ENCODE data around the gene RASAL3. TPM values are rescaled to one million over a fixed set of nuclear protein-coding genes. Genes with fewer than 3 reads are reported as not detected.

RASAL3 gene
- total RNA-seq, 1 experiment from 2014 or later: 0.10 TPM

DNA sequence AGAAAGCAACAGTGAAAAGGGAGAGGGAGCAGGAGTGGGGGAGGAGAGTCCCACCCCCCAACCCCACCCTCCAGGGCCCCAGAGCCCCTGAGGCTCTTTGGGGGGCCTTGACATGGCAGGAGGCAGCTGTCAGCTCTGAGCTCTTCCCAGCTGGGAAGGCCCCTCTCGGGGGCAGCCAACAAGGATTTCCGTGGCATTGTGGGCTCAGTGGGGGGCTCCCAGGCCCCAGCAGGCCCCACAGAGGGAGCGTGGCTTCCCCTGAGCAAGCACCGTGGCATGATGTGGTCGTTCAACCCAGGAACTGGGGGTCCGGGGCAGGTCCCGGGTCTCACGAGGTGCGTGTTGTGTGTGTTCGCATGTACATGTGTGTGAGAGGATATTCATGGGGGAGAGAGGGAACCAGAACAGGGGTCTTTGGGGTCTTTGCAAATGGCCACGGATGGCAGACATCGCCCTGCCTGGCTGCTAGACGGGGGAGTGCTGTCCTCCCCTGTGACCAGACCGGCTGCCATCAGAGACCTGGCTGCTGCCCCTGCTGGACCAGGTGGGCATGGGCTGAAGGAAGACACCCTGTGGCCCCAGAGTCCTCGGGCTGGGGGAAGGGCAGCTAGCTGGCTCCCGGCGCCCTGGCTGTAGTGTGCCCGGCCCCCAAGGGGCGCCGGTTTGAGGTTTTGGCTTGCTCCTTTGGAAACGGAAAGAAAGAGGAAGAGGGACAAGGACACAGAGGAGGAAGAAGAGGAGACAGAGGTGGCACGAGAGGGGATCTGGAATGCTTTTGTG is 41.9 kb downstream of the RASAL3 start:
- Histone ChIP-seq H3K4me3 (ENCODE audit: low read depth in 2 of 2, low read length in 2 of 2) (no peak overlapping the region), H3K36me3 (ENCODE audit: control insufficient read depth, insufficient read depth, low read length) (peaks cover 12% of the 10 kb centered on the region; the same call in 1 of the 2 replicates), H3K4me1 (ENCODE audit: control insufficient read depth, insufficient read depth, low read length) (peaks cover 5% of the 10 kb centered on the region), H3K9me3 (ENCODE audit: control insufficient read depth, insufficient read depth, low read depth, low read length) (no peaks in the 10 kb centered on the region), H3K27ac (ENCODE audit: low read length) (no peak overlapping the region), H3K27me3 (ENCODE audit: control insufficient read depth, insufficient read depth, low read length) (no peaks in the 10 kb centered on the region)
- no peak for TF ChIP-seq SIN3A (IDR thresholded peaks at IDR 0.05; ENCODE audit: borderline replicate concordance, insufficient read depth, low read depth, low read length)
- TF ChIP-seq, protein P1, sequence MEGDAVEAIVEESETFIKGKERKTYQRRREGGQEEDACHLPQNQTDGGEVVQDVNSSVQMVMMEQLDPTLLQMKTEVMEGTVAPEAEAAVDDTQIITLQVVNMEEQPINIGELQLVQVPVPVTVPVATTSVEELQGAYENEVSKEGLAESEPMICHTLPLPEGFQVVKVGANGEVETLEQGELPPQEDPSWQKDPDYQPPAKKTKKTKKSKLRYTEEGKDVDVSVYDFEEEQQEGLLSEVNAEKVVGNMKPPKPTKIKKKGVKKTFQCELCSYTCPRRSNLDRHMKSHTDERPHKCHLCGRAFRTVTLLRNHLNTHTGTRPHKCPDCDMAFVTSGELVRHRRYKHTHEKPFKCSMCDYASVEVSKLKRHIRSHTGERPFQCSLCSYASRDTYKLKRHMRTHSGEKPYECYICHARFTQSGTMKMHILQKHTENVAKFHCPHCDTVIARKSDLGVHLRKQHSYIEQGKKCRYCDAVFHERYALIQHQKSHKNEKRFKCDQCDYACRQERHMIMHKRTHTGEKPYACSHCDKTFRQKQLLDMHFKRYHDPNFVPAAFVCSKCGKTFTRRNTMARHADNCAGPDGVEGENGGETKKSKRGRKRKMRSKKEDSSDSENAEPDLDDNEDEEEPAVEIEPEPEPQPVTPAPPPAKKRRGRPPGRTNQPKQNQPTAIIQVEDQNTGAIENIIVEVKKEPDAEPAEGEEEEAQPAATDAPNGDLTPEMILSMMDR (IDR thresholded peaks at IDR 0.05): no peak
- no peak for TF ChIP-seq POLR2AphosphoS5 (IDR thresholded peaks at IDR 0.05; ENCODE audit: low read depth, low read length)
- TF ChIP-seq, protein P2, sequence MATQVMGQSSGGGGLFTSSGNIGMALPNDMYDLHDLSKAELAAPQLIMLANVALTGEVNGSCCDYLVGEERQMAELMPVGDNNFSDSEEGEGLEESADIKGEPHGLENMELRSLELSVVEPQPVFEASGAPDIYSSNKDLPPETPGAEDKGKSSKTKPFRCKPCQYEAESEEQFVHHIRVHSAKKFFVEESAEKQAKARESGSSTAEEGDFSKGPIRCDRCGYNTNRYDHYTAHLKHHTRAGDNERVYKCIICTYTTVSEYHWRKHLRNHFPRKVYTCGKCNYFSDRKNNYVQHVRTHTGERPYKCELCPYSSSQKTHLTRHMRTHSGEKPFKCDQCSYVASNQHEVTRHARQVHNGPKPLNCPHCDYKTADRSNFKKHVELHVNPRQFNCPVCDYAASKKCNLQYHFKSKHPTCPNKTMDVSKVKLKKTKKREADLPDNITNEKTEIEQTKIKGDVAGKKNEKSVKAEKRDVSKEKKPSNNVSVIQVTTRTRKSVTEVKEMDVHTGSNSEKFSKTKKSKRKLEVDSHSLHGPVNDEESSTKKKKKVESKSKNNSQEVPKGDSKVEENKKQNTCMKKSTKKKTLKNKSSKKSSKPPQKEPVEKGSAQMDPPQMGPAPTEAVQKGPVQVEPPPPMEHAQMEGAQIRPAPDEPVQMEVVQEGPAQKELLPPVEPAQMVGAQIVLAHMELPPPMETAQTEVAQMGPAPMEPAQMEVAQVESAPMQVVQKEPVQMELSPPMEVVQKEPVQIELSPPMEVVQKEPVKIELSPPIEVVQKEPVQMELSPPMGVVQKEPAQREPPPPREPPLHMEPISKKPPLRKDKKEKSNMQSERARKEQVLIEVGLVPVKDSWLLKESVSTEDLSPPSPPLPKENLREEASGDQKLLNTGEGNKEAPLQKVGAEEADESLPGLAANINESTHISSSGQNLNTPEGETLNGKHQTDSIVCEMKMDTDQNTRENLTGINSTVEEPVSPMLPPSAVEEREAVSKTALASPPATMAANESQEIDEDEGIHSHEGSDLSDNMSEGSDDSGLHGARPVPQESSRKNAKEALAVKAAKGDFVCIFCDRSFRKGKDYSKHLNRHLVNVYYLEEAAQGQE (IDR thresholded peaks at IDR 0.05; ENCODE audit: insufficient read depth in 1 of 2, low read depth in 2 of 2, low read length in 1 of 2): no peak
- no peak for TF ChIP-seq TCF7L2 (IDR thresholded peaks at IDR 0.05; ENCODE audit: low read depth, low read length)
- no peak for ATAC-seq
- POLR2A ChIA-PET: no interaction called here
- DNase-seq (ENCODE audit: low read depth, low spot score): no peak
- no TSS peak for BruUV-seq (replicated peaks)
- intact Hi-C loops (cut with micrococcal nuclease; ENCODE audit: unreplicated experiment): no loop called here
- in situ Hi-C loops (cut with HindIII; ENCODE audit: low pct_unique_long_range_greater_than_20kb, low sequenced_read_pairs): no loop called here
- CTCF ChIA-PET: no interaction called here

DNA sequence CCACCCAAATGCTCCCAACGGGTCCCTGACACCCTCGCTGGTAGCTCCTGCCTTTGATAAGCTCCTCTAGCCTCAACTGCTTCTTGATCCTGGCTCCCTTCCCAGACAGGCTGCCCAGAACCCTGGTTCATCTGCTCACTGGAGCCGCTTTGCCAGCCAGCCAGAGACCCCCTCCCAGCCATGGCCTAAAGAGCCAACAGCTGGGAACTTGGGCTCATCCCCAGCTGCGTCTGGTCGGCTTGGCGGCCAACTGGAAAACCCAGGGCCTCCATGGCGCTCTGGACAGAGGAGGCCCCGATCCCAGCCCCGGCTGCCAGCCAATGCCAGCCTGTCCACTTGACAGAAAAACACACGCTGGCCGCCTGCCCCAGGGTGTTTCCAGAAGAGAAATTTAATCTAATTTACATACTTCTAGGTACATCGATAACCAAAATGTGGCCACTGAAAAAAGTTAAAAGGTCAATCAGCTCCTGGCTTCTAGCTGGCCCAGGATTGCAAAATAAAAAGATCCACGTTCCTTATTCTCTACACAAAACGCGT is 42.6 kb downstream of the RASAL3 start:
- Histone ChIP-seq H3K27ac (ENCODE audit: low read length) (no peak overlapping the region), H3K4me1 (ENCODE audit: control insufficient read depth, insufficient read depth, low read length) (peaks cover 10% of the 10 kb centered on the region), H3K27me3 (ENCODE audit: control insufficient read depth, insufficient read depth, low read length) (no peaks in the 10 kb centered on the region), H3K4me3 (ENCODE audit: low read depth in 2 of 2, low read length in 2 of 2) (no peak overlapping the region), H3K9me3 (ENCODE audit: control insufficient read depth, insufficient read depth, low read depth, low read length) (no peaks in the 10 kb centered on the region), H3K36me3 (ENCODE audit: control insufficient read depth, insufficient read depth, low read length) (peaks cover 12% of the 10 kb centered on the region; the same call in 1 of the 2 replicates)
- in situ Hi-C loops (cut with HindIII; ENCODE audit: low pct_unique_long_range_greater_than_20kb, low sequenced_read_pairs) (no loop called here), intact Hi-C loops (cut with micrococcal nuclease; ENCODE audit: unreplicated experiment) (no loop called here)
- DNase-seq (ENCODE audit: low read depth, low spot score) (no peak), ATAC-seq (no peak)
- BruUV-seq (replicated peaks): no TSS peak
- TF ChIP-seq, protein P2 (IDR thresholded peaks at IDR 0.05; ENCODE audit: insufficient read depth in 1 of 2, low read depth in 2 of 2, low read length in 1 of 2): no peak
- TF ChIP-seq, protein P1 (IDR thresholded peaks at IDR 0.05): no peak
- TF ChIP-seq POLR2AphosphoS5 (IDR thresholded peaks at IDR 0.05; ENCODE audit: low read depth, low read length): no peak
- no peak for TF ChIP-seq TCF7L2 (IDR thresholded peaks at IDR 0.05; ENCODE audit: low read depth, low read length)
- no peak for TF ChIP-seq SIN3A (IDR thresholded peaks at IDR 0.05; ENCODE audit: borderline replicate concordance, insufficient read depth, low read depth, low read length)
- ChIA-PET CTCF (no interaction called here), POLR2A (no interaction called here)

Data from Panc1 (cell line).